Astrocyte of the cerebellum (primary cell): Measurements from ENCODE around the gene HMGN4.

Source experiments
- DNase-seq: peaks from one replicate; pipeline ENCODE4 v3.0.0-alpha.2; 2011; ENCODE audit warnings: low read depth
- H3K4me3 ChIP-seq: 2 replicates; pipeline ENCODE4 v1.5.1; 2011; ENCODE audit warnings: mild to moderate bottlenecking, low read depth, low read length, moderate library complexity
- CTCF ChIP-seq: IDR thresholded peaks from 2 replicates; pipeline ENCODE4 v1.5.1; 2012; ENCODE audit warnings: low read length, low read depth, moderate library complexity, mild to moderate bottlenecking; ENCODE audit errors: missing control alignments
- in situ Hi-C: cut with HindIII; loops from 2 replicates; pipeline ENCODE4 v1.10.0; 2017; ENCODE audit warnings: low sequenced_read_pairs

Gene HMGN4

GRCh38 chr6:26576929-26577719, 39.0 kb downstream of the HMGN4 start:
- in situ Hi-C loops: no loop called here
- no peak for DNase-seq
- peak overlapping the region; percentile 43 for H3K4me3 ChIP-seq
- no peak for TF ChIP-seq CTCF

DNA sequence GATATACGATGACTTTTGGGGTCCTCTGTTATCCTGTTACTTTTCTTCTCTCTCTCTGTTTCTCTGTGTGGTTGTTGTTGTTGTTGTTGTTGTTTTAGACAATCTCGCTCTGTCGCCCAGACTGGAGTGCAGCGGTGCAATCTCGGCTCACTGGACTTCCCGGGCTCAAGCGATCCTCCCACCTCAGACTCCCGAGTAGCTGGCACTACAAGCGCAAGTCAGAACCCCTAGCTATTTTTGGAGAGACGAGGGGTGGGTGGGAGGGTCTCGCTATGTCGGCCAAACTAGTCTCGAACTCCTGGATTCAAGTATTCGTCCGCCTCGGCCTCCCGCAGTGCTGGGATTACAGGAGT, 39.5 kb downstream of the HMGN4 start:
- DNase-seq: no peak
- no peak for TF ChIP-seq CTCF
- peak overlapping the region; percentile 43 for H3K4me3 ChIP-seq
- in situ Hi-C loops: no loop called here

- DNase-seq: no peak
- in situ Hi-C loops: no loop called here
- no peak overlapping the region for H3K4me3 ChIP-seq
- TF ChIP-seq CTCF: no peak
Observed at GRCh38 chr6:26578279-26578678, 40.1 kb downstream of the HMGN4 start.

DNA sequence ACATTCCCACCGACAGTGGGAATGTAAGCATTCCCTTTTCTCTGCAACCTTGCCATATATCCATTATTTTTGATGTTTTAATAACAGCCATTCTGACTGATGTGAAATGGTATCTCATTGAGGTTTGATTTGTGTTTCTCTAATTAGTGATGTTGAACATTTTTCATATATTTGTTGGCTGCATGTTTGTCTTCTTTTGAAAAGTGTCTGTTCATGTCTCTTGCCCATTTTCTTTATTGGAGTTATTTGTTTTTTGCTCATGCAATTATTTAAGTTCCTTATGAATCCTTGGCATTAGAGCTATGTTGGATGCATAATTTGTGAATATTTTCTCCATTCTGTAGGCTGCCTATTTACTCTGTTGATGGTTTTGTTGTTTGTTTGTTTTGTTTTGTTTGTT, 40.6 kb downstream of the HMGN4 start:
- no peak for TF ChIP-seq CTCF
- H3K4me3 ChIP-seq: no peak overlapping the region
- in situ Hi-C loops: no loop called here
- DNase-seq: no peak

GRCh38 chr6:26581164-26581915, 43.2 kb downstream of the HMGN4 start:
- in situ Hi-C loops: no loop called here
- no peak overlapping the region for H3K4me3 ChIP-seq
- DNase-seq: no peak
- TF ChIP-seq CTCF: no peak

DNA sequence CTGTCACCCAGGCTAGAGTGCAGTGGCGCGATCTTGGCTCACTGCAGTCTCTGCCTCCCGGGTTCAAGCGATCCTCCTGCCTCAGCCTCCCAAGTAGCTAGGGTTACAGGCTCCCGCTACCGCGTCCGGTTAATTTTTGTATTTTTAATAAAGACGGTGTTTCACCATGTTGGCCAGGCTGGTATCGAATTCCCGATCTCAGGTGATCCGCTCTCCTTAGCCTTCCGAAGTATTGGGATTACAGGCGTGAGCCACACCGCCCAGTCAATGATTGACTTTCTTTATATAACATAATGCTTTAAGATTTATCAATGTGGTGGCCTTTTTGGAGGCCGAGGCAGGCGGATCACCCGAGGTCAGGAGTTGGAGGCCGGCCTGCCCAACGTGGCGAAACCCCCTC, 50.8 kb downstream of the HMGN4 start:
- in situ Hi-C loops: no loop called here
- no peak for DNase-seq
- H3K4me3 ChIP-seq: no peak overlapping the region
- no peak for TF ChIP-seq CTCF
